Mesenchymal stem cell (in vitro differentiated cells and primary cell): ENCODE data around the gene GALNT12.

Source experiments
- DNase-seq: peaks from one replicate; pipeline ENCODE4 v3.0.0-alpha.2; 2013
- H2AFZ ChIP-seq: one replicate; pipeline ENCODE4 v1.6.1; 2013; ENCODE audit warnings: low read depth, mild to moderate bottlenecking, control low read depth, inconsistent platforms, low read length, moderate library complexity
- H2AK5ac ChIP-seq: 2 replicates; pipeline ENCODE4 v1.6.1; 2013; ENCODE audit warnings: low read length, moderate library complexity, mild to moderate bottlenecking, inconsistent platforms; ENCODE audit not compliant: severe bottlenecking
- H2BK120ac ChIP-seq: one replicate; pipeline ENCODE4 v1.6.1; 2013; ENCODE audit warnings: low read depth, mild to moderate bottlenecking, inconsistent platforms, low read length, moderate library complexity
- H2BK12ac ChIP-seq, 2 experiments: one replicate each; pipeline ENCODE4 v1.6.1; 2013; ENCODE audit warnings: inconsistent platforms in 2 of 2, low read length in 2 of 2, mild to moderate bottlenecking in 2 of 2, moderate library complexity in 2 of 2, control low read depth in 1 of 2
- H2BK15ac ChIP-seq: one replicate; pipeline ENCODE4 v1.6.1; 2013; ENCODE audit warnings: mild to moderate bottlenecking, low read depth, inconsistent platforms; ENCODE audit not compliant: poor library complexity, severe bottlenecking
- H2BK5ac ChIP-seq: 2 replicates; pipeline ENCODE4 v1.6.1; 2013; ENCODE audit warnings: low read depth, mild to moderate bottlenecking, low read length, control low read depth, inconsistent platforms; ENCODE audit not compliant: poor library complexity, severe bottlenecking
- H3K14ac ChIP-seq, 2 experiments: one replicate each; pipeline ENCODE4 v1.6.1; 2013; ENCODE audit warnings: inconsistent platforms in 2 of 2, low read length in 2 of 2, control low read depth in 1 of 2, mild to moderate bottlenecking in 1 of 2, moderate library complexity in 1 of 2
- H3K18ac ChIP-seq, 2 experiments: one replicate each; pipeline ENCODE4 v1.6.1; 2013; ENCODE audit warnings: inconsistent platforms in 2 of 2, low read length in 2 of 2, control low read depth in 1 of 2, low read depth in 1 of 2, mild to moderate bottlenecking in 1 of 2
- H3K23ac ChIP-seq, 2 experiments: one replicate each; pipeline ENCODE4 v1.6.1; 2013; ENCODE audit warnings: inconsistent platforms in 2 of 2, low read length in 2 of 2, mild to moderate bottlenecking in 2 of 2, moderate library complexity in 2 of 2, control low read depth in 1 of 2
- H3K27ac ChIP-seq: 2 replicates; pipeline ENCODE4 v1.5.1; 2013; ENCODE audit warnings: mild to moderate bottlenecking, moderate library complexity, low read length, control low read depth, inconsistent platforms; ENCODE audit not compliant: poor library complexity, severe bottlenecking
- H3K27me3 ChIP-seq, 2 experiments: 2 replicates each; pipeline versions ENCODE4 v1.6.1 to v1.7.0; 2013; ENCODE audit warnings: low read length in 2 of 2, mild to moderate bottlenecking in 2 of 2, moderate library complexity in 2 of 2, control low read depth in 1 of 2, inconsistent platforms in 1 of 2; ENCODE audit not compliant: control insufficient read depth in 1 of 2, insufficient read depth in 1 of 2
- H3K36me3 ChIP-seq, 2 experiments: 2 replicates each; pipeline versions ENCODE4 v1.6.1 to v1.7.0; 2013; ENCODE audit warnings: low read length in 2 of 2, control low read depth in 1 of 2, inconsistent platforms in 1 of 2, low read depth in 1 of 2, mild to moderate bottlenecking in 1 of 2; ENCODE audit not compliant: insufficient read depth in 2 of 2, control insufficient read depth in 1 of 2
- H3K4ac ChIP-seq, 2 experiments: one replicate each; pipeline ENCODE4 v1.6.1; 2013; ENCODE audit warnings: inconsistent platforms in 2 of 2, low read length in 2 of 2, mild to moderate bottlenecking in 2 of 2, moderate library complexity in 2 of 2, control low read depth in 1 of 2, low read depth in 1 of 2
- H3K4me1 ChIP-seq: 2 replicates; pipeline ENCODE4 v1.6.1; 2013; ENCODE audit warnings: low read depth, low read length, control low read depth; ENCODE audit not compliant: control insufficient read depth, insufficient read depth
- H3K4me2 ChIP-seq: 2 replicates; pipeline ENCODE4 v1.6.1; 2013; ENCODE audit warnings: low read length, mild to moderate bottlenecking, inconsistent platforms; ENCODE audit not compliant: poor library complexity, severe bottlenecking
- H3K4me3 ChIP-seq, 2 experiments: 2 replicates each; pipeline versions ENCODE4 v1.5.1 to v1.7.0; 2013; ENCODE audit warnings: low read length in 2 of 2, mild to moderate bottlenecking in 2 of 2, control low read depth in 1 of 2, low read depth in 1 of 2; ENCODE audit not compliant: insufficient read depth in 1 of 2
- H3K79me1 ChIP-seq: replicated peaks from 2 replicates; pipeline ENCODE4 v1.6.1; 2013; ENCODE audit warnings: mild to moderate bottlenecking, control low read depth, low read length, inconsistent platforms; ENCODE audit not compliant: poor library complexity, severe bottlenecking
- H3K9ac ChIP-seq: 2 replicates; pipeline ENCODE4 v1.7.0; 2013; ENCODE audit warnings: mild to moderate bottlenecking, low read length, moderate library complexity
- H3K9me3 ChIP-seq: 2 replicates; pipeline ENCODE4 v1.7.0; 2013; ENCODE audit warnings: mild to moderate bottlenecking, low read length; ENCODE audit not compliant: control insufficient read depth
- H4K8ac ChIP-seq: one replicate; pipeline ENCODE4 v1.6.1; 2013; ENCODE audit warnings: inconsistent platforms, mild to moderate bottlenecking, low read length, moderate library complexity
- H4K91ac ChIP-seq: one replicate; pipeline ENCODE4 v1.6.1; 2013; ENCODE audit warnings: mild to moderate bottlenecking, low read length, inconsistent platforms
- WGBS: methylation state at CpG from one replicate; pipeline ENCODE4 v1.1.7; 2013; ENCODE audit warnings: mixed read lengths; 5-methylcytosine and 5-hydroxymethylcytosine counted together

The GALNT12 gene

DNA sequence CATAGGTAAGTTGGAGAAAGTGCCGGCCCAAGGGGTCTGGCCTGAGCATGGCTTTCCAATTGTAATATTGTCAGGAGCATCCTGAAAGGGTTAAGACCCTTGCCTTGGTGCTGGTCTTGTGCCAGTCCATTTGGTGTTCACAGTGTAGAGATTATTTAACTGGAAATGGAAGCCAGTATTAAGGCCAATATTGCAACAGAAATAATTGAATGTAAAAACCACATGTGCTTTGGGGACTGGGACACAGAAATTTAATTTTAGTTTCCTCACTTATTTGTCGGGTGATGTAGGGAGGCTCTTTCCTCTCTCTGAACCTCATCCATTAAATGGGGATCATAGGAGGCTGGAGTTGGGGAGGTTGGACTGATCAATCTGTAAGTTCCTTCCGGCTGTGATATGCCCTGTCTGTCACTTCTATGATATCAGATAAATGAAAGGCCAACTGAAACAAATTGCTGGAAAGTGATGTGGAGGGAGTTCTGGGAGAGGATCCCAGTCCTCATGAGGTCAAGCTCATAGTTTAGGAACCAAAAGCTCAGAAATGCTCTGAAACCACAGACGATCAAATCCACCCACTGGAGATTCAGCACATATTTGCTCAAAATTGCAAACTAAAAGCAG lies 81.4 kb downstream of the GALNT12 start:
- H3K27ac ChIP-seq, result no peak overlapping the region
- no peak overlapping the region for H2BK5ac ChIP-seq
- H3K79me1 ChIP-seq, result no peaks in the 10 kb centered on the region
- H3K23ac ChIP-seq, result no peak overlapping the region
- no peak overlapping the region for H2AFZ ChIP-seq
- no peak overlapping the region for H4K91ac ChIP-seq
- H3K27me3 ChIP-seq, result peaks cover 0 to 11% of the 10 kb centered on the region in 2 experiments
- no peaks in the 10 kb centered on the region for H3K36me3 ChIP-seq
- H3K4ac ChIP-seq, result no peak overlapping the region
- H4K8ac ChIP-seq, result no peak overlapping the region
- WGBS, result 98% methylated on average over 3 of the region's 4 CpGs
- H3K9me3 ChIP-seq, result no peaks in the 10 kb centered on the region
- no peak for DNase-seq
- no peak overlapping the region for H3K4me3 ChIP-seq
- no peak overlapping the region for H3K14ac ChIP-seq
- H3K4me2 ChIP-seq, result no peak overlapping the region
- no peak overlapping the region for H2BK15ac ChIP-seq
- H3K4me1 ChIP-seq, result no peaks in the 10 kb centered on the region
- H2BK12ac ChIP-seq, result no peak overlapping the region
- no peak overlapping the region for H3K18ac ChIP-seq
- H2AK5ac ChIP-seq, result no peak overlapping the region
- no peak overlapping the region for H3K9ac ChIP-seq
- no peak overlapping the region for H2BK120ac ChIP-seq

DNA sequence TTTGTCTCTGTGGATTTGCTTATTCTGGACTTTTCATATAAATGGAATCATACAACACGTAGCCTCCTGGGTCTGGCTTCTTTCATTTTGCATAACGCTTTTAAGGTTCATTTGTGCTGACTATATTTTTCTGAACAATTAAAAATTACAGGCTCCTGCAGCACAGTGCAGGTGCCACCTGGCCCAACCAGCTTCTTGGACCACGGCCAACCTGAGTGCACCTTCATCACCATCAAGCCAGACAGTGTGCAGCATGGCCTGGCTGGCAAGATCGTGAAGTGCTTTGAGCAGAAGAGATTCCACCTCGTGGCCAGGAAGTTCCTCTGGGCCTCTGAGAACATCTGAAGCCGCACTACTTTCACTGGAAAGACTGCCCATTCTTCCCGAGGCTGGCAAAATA lies 82.8 kb downstream of the GALNT12 start:
- H3K9me3 ChIP-seq, result peaks cover 2% of the 10 kb centered on the region
- H3K23ac ChIP-seq, result no peak overlapping the region
- no peaks in the 10 kb centered on the region for H3K4me1 ChIP-seq
- H4K91ac ChIP-seq, result no peak overlapping the region
- no peak overlapping the region for H3K4me2 ChIP-seq
- no peak overlapping the region for H3K9ac ChIP-seq
- peak overlapping the region in 1 of 2 experiments; percentile 6 for H3K4ac ChIP-seq
- no peak overlapping the region for H4K8ac ChIP-seq
- no peak overlapping the region for H2BK120ac ChIP-seq
- H3K27me3 ChIP-seq, result peaks cover 0 to 8% of the 10 kb centered on the region in 2 experiments
- no peak overlapping the region for H2BK5ac ChIP-seq
- no peaks in the 10 kb centered on the region for H3K79me1 ChIP-seq
- peak overlapping the region in 1 of 2 experiments; percentile 5 for H3K14ac ChIP-seq
- peak overlapping the region in 1 of 2 experiments; percentile 1 for H3K18ac ChIP-seq
- no peak overlapping the region for H2AK5ac ChIP-seq
- no peak for DNase-seq
- no peak overlapping the region for H3K4me3 ChIP-seq
- H2AFZ ChIP-seq, result no peak overlapping the region
- no peak overlapping the region for H2BK12ac ChIP-seq
- no peak overlapping the region for H3K27ac ChIP-seq
- 90% methylated on average over 7 of the region's 7 CpGs for WGBS
- no peaks in the 10 kb centered on the region for H3K36me3 ChIP-seq
- H2BK15ac ChIP-seq, result no peak overlapping the region

DNA sequence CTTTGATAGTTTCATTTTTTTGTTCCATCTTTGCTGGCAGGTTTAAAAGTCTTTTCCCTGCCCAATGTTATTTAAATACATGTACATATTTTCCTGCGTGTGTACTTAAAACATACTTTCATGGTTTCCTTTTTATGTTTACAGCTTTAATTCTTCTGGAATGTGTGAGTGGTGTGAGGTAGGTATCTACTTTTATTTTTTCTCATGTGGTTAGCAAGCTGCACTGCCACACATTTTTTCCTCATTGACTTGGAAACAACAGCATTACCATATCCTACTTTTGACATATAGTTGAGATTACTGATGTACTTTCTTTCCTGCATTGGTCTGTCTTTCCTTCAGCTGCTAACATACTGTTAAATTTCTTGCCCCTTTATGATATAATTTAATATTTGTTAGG lies 84.8 kb downstream of the GALNT12 start:
- Histone ChIP-seq H2AFZ (no peak overlapping the region), H3K36me3 (no peaks in the 10 kb centered on the region), H3K9me3 (peaks cover 21% of the 10 kb centered on the region), H2BK12ac (no peak overlapping the region), H2AK5ac (no peak overlapping the region), H3K79me1 (no peaks in the 10 kb centered on the region), H3K27ac (no peak overlapping the region), H3K4me2 (no peak overlapping the region), H3K9ac (no peak overlapping the region), H2BK15ac (no peak overlapping the region), H3K23ac (no peak overlapping the region), H3K4me1 (no peaks in the 10 kb centered on the region), H3K14ac (no peak overlapping the region), H2BK120ac (no peak overlapping the region), H2BK5ac (no peak overlapping the region), H4K8ac (no peak overlapping the region), H3K27me3 (peaks cover 0 to 4% of the 10 kb centered on the region in 2 experiments), H3K18ac (no peak overlapping the region), H3K4ac (no peak overlapping the region), H4K91ac (no peak overlapping the region), H3K4me3 (no peak overlapping the region)
- peak; percentile 40 for DNase-seq
- no CpG with 5 or more reads among the region's 1 CpG for WGBS

DNA sequence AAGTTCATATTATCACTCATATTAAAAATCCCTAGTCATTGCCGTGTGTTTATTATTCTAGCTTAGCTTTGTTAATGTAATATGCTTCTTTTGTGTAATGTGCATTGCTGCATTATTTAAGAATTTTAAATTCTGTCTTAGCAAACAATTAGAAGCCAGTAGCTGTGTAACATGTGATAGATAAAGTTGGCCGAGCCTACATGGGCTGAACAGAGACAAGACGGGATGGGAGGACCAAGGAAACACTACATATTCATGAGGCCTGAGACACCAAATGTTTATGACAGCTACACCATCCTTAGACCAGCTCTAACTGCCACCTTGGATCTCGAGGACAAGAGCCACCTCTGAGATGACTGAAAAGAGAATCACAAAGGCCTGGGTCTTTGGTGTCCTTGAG lies 85.2 kb downstream of the GALNT12 start:
- no peak overlapping the region for H2AFZ ChIP-seq
- H3K4me2 ChIP-seq, result no peak overlapping the region
- no peak overlapping the region for H3K27ac ChIP-seq
- H3K14ac ChIP-seq, result no peak overlapping the region
- H3K4ac ChIP-seq, result no peak overlapping the region
- no peak overlapping the region for H2BK5ac ChIP-seq
- no peaks in the 10 kb centered on the region for H3K4me1 ChIP-seq
- H3K18ac ChIP-seq, result no peak overlapping the region
- no peak overlapping the region for H3K4me3 ChIP-seq
- H3K79me1 ChIP-seq, result no peaks in the 10 kb centered on the region
- H2BK120ac ChIP-seq, result no peak overlapping the region
- H2BK12ac ChIP-seq, result no peak overlapping the region
- peaks cover 24% of the 10 kb centered on the region for H3K9me3 ChIP-seq
- H3K36me3 ChIP-seq, result no peaks in the 10 kb centered on the region
- no peak overlapping the region for H2BK15ac ChIP-seq
- no peak for DNase-seq
- 82% methylated on average over 3 of the region's 4 CpGs for WGBS
- H3K9ac ChIP-seq, result no peak overlapping the region
- H3K27me3 ChIP-seq, result peaks cover 0 to 4% of the 10 kb centered on the region in 2 experiments
- no peak overlapping the region for H3K23ac ChIP-seq
- no peak overlapping the region for H2AK5ac ChIP-seq
- H4K91ac ChIP-seq, result no peak overlapping the region
- no peak overlapping the region for H4K8ac ChIP-seq
